Fibroblast of the aortic adventitia (primary cell): ENCODE data around the gene TSHZ3. TPM values are rescaled to one million over a fixed set of nuclear protein-coding genes. Genes with fewer than 3 reads are reported as not detected.

Source experiments
- DNase-seq: peaks from one replicate; pipeline ENCODE4 v3.0.0-alpha.2; 2010; ENCODE audit warnings: low read depth
- H3K4me3 ChIP-seq: 2 replicates; pipeline ENCODE4 v1.5.1; 2011; ENCODE audit warnings: low read depth, mild to moderate bottlenecking, control low read depth, low read length, moderate library complexity
- CTCF ChIP-seq: IDR thresholded peaks from 2 replicates; pipeline ENCODE4 v1.5.1; 2011; ENCODE audit warnings: mild to moderate bottlenecking, low read length, control low read depth, inconsistent platforms; ENCODE audit not compliant: insufficient read depth
- total RNA-seq: library from RNA; depleted of rRNA; stranded (reverse); fragments of >200 nt; gene quantifications from 2 replicates; pipeline ENCODE4 v1.2.3, GENCODE V29; 2012; ENCODE audit warnings: low replicate concordance

TSHZ3 gene
- total RNA-seq, 1 donor, result 14.0 TPM

- no peak overlapping the region for H3K4me3 ChIP-seq
- DNase-seq, result no peak
- TF ChIP-seq CTCF, result no peak
These were observed 12.0 kb downstream of the TSHZ3 start for GRCh38 chr19:31337008-31337914.

- no peak overlapping the region for H3K4me3 ChIP-seq
- TF ChIP-seq CTCF, result no peak
- DNase-seq, result no peak
These were observed 13.5 kb downstream of the TSHZ3 start for GRCh38 chr19:31335716-31336115.

- no peak for TF ChIP-seq CTCF
- H3K4me3 ChIP-seq, result no peak overlapping the region
- DNase-seq, result no peak
These were observed 14.2 kb downstream of the TSHZ3 start for GRCh38 chr19:31334849-31335624.

GRCh38 chr19:31334101-31334848, 15.0 kb downstream of the TSHZ3 start:
- peak; percentile 78 for DNase-seq
- H3K4me3 ChIP-seq, result no peak overlapping the region
- TF ChIP-seq CTCF, result no peak

- no peak for DNase-seq
- no peak overlapping the region for H3K4me3 ChIP-seq
- TF ChIP-seq CTCF, result no peak
These were observed 17.1 kb downstream of the TSHZ3 start for GRCh38 chr19:31332096-31332495.

GRCh38 chr19:31331536-31331935, 17.7 kb downstream of the TSHZ3 start:
- no peak for DNase-seq
- no peak for TF ChIP-seq CTCF

More at GRCh38 chr19:31331536-31331935, 17.7 kb downstream of the TSHZ3 start:
- H3K4me3 ChIP-seq, result no peak overlapping the region
